HG03097 (cell line): ENCODE measurements around the gene FA2H.
"Not testable (repeated sequence)": the region's sequence is repeated elsewhere in the genome, so short reads cannot be mapped to it uniquely, and the experiment has no call there.

Experiments used
- ATAC-seq: cut with Tn5 transposase; IDR thresholded peaks from one replicate; pipeline ENCODE4 v1.9.1; 2021; ENCODE audit not compliant: unreplicated experiment, low FRiP score

The FA2H gene

GRCh38 chr16:74771656-74772315 is 2.8 kb downstream of the FA2H start:
- no peak for ATAC-seq

GRCh38 chr16:74770831-74771526 is 3.6 kb downstream of the FA2H start:
- no peak for ATAC-seq

- no peak for ATAC-seq
These were observed 4.9 kb downstream of the FA2H start for GRCh38 chr16:74769586-74770190.

DNA sequence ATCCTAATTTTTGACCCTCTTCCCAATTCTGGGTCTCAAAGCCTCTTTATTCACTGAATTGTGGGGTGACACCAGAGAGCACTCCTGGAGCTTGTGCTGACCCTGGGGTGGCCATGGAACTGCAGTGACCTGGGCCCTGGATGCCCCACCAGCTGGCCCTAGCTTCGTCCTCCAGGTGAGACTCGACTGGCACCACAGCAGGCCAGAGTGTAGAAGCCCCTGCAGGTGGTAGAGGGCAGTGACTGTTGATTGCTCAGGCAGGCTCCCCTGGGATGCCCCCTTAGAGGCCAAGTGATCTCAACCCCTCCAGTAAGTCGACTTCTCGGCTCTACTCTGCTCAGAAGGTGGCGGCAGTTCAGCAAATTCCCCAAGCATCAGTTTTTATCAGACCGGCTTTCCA is 6.4 kb downstream of the FA2H start:
- no peak for ATAC-seq

GRCh38 chr16:74767749-74768148 is 6.9 kb downstream of the FA2H start:
- no peak for ATAC-seq

GRCh38 chr16:74766729-74767128 is 7.9 kb downstream of the FA2H start:
- ATAC-seq: no peak

- not testable (repeated sequence) for ATAC-seq
These were observed 10.4 kb downstream of the FA2H start for GRCh38 chr16:74764184-74764583.

GRCh38 chr16:74761665-74762064 is 13.0 kb downstream of the FA2H start:
- ATAC-seq: no peak

DNA sequence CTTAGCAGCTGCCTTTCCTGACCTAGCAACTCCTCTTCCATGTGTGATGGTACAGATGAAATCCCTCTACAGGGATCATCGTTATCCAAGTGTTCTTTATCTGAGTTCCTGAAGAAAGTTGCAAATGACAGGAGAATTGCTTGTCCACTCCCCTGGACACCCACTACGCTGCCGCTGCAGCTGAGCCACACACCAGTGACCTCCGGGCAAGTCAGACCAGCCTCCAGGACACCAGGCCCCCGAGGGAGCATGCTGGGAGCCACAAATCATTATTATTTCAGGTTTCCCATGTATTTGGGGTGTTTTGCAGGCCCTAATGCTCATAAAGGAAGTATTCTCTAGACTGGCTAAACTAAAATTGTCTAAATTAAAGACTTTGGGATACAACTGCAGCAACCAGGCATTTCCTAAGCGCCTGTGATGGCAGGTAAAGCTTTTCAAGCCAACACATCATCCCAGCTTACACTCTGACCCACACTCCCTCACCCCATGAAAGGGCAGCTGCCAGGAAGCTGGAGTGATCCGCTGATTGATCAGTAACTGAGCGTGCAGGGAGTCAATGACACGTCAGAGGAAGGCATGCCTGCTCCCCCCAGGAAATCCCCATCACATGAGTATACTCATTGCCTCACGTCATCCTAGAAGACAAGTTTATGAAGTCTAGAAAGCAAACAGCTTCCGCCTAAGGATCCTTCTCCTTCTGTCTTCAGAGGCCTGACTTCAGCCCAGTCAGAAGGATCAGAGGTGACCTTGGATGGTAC is 14.4 kb downstream of the FA2H start:
- no peak for ATAC-seq

GRCh38 chr16:74759564-74759963 is 15.1 kb downstream of the FA2H start:
- no peak for ATAC-seq

DNA sequence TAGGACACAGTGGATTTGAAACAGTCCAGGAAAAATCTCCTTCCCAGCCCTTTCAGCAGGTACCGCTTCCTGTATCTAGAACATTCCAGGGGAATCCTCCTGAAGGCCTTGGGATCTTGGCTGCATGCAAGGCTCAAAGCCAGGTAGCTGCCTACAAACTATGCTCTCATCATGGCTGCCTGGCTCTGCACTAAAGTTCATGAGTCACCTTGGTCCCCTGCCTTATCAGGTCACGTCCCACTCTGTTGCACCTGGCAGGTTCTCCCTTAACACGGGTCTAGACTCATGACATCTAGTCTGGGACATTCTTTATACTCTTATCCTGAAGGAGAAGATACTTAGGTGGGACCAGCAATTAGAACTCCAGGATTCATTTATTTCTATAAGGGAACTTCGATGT is 15.8 kb downstream of the FA2H start:
- ATAC-seq: no peak

DNA sequence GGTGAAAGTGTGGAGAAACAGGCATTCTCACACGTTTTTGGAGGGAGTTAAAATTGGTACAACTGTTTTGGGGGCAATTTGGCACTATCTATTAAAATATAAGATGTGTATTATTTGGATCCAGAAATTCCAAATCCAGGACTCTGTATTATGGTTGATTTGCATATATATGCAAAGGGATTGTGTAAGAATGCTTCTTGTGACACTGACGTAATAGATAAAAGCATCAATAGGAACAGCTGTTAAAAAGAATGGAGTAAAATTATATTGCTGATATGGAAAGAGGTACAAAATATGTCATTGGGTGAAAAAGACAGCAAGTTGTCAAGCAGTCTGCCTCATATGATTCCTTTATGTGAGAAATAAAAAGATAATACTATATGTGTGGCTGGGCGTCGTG is 17.3 kb downstream of the FA2H start:
- no peak for ATAC-seq

- no peak for ATAC-seq
These were observed 18.4 kb downstream of the FA2H start for GRCh38 chr16:74756203-74756602.

DNA sequence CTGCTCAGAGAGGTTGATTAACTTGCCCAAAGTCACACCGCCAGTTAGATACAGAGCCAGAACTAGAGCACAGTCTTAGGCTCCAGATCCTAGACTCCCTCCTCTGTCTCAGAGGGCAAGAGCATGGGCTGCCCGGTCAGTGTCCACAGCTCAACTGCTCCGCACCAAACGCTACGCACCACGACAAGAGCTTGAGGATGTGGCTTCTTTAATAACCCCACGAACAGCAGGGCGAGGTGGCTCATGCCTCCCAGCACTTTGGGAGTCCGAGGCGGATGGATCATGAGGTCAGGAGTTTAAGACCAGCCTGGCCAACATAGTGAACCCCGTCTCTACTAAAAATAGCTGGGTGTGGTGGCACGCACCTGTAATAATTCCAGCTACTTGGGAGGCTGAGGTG is 21.4 kb downstream of the FA2H start:
- no peak for ATAC-seq

DNA sequence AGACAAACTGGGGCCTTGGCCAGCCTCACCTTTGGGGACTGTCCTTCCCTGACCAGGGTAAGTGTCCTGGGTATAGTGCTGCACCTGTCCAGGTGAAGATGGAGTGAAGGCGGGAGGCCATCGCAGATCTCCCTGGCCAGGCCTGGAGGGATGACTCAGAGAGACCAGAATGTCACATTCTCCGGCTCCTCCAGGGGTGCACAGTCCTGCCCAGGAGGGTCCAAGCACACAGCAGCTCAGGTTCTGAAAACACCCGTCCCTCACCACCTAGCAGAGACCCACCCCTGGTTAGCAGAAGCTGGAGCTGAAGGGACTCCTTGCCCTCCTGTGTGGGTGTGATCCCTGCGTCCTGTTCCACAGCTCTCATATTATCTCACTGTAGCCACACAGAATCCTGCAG is 21.9 kb downstream of the FA2H start:
- no peak for ATAC-seq

- no peak for ATAC-seq
These were observed 22.4 kb downstream of the FA2H start for GRCh38 chr16:74752258-74752657.

GRCh38 chr16:74751658-74752057 is 23.0 kb downstream of the FA2H start:
- ATAC-seq: no peak

DNA sequence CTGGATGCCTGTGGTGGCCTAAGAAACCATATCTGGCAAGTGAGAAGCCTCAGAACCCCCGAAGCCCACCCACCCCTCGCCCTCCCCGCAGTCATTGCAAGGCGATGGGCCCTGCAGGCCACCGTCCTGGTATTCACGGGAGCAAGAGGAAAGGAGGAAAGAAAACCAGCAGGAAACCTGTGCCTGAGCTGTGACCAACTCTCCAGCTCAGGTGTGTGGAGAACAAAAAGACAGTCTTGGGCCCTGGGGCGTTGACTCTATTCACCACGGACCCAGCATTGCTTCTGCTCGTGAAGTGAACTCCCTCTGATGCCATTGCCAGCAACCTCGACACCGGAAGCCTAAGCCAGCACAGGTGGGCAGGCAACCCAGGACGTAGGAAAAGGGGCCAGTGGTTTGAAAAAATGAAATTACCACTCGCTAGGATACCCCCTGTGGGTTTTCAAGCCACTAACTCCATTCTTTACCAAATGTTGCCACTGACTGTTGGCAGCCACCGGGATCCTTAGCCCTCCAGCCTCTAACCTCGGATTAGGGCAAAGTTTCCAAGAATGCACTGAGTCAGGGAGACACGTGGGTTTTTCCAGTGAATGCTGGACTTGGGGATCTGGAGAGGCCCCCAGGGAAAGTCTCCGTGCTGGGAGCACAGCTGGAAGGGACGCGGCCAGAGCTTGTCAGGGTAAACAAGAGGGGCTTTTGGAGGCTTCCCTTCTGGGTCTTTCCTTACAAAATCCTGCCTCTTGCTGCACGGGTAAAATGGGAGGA is 25.1 kb downstream of the FA2H start:
- ATAC-seq: no peak

DNA sequence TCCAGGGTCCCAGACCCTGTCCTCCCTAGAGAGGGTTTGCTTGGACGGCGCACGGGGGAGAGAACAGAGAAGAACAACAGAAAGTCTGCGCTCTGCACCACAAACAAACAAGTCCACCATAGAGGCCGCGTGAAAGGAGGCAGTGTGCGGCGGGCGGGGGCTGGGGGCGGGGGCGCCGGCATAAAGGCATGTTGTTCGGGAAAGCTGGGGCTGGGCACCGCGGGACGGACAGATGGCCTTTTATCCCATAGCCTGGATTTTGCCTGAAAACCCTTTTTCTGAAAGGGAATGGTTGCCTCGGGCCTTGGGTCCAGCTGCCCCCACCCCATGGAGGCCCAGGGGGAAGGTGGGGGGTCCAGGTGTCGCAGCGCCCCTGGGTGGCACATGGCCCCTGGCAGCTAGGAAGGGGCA is 26.0 kb downstream of the FA2H start:
- ATAC-seq: no peak

GRCh38 chr16:74747716-74748615 is 26.7 kb downstream of the FA2H start:
- ATAC-seq: no peak
